K562 (cell line): Measurements from ENCODE around the gene PLAAT5. TPM values are rescaled to one million over a fixed set of nuclear protein-coding genes. Genes with fewer than 3 reads are reported as not detected.

Experiments
- CHD4 ChIP-seq: fragments of 200-600 bp; sonication (generic); IDR thresholded peaks from 3 replicates; pipeline ENCODE4 v1.6.1; 2012; ENCODE audit warnings: low read depth, mild to moderate bottlenecking, mixed read lengths, low read length, inconsistent platforms; ENCODE audit not compliant: insufficient read depth, insufficient replicate concordance, poor library complexity, severe bottlenecking
- CHD7 ChIP-seq: fragments of 200-600 bp; sonication (generic); IDR thresholded peaks from one replicate; pipeline ENCODE4 v1.6.1; 2012; ENCODE audit warnings: mild to moderate bottlenecking, low read depth, low read length, inconsistent platforms
- EGR1 ChIP-seq: fragments of 450-650 bp; conservative IDR thresholded peaks from 2 replicates; pipeline ENCODE4 v1.6.1; 2017; ENCODE audit warnings: mild to moderate bottlenecking
- HDAC3 ChIP-seq: fragments of 450-650 bp; IDR thresholded peaks from 2 replicates; pipeline ENCODE4 v1.6.1; 2018; ENCODE audit warnings: borderline replicate concordance, mild to moderate bottlenecking, moderate library complexity; ENCODE audit not compliant: partially characterized antibody
- SMAD4 ChIP-seq: fragments of 250-450 bp; sonication (Bioruptor Pico); conservative IDR thresholded peaks from 2 replicates; pipeline ENCODE4 v1.8.0; 2021; ENCODE audit warnings: inconsistent platforms, mild to moderate bottlenecking, moderate library complexity
- STAG1 ChIP-seq: sonication (generic); formaldehyde crosslinking; IDR thresholded peaks from 2 replicates; pipeline ENCODE4 v1.5.0; 2020; ENCODE audit warnings: missing genetic modification reagents, borderline replicate concordance
- ZFP36 ChIP-seq: fragments of 150-350 bp; IDR thresholded peaks from 2 replicates; pipeline ENCODE4 v1.6.1; 2018; ENCODE audit warnings: low read length, low read depth; ENCODE audit not compliant: partially characterized antibody
- ZNF175 ChIP-seq: fragments of 200-800 bp; sonication (Bioruptor generic); IDR thresholded peaks from 2 replicates; pipeline ENCODE4 v1.6.1; 2016; ENCODE audit warnings: low read depth, mild to moderate bottlenecking, missing genetic modification characterization, missing compliant biosample characterization
- ZNF197 ChIP-seq: fragments of 200-800 bp; sonication (Bioruptor generic); IDR thresholded peaks from 2 replicates; pipeline ENCODE4 v1.6.1; 2016; ENCODE audit warnings: low read depth, missing genetic modification characterization, missing compliant biosample characterization
- ZNF592 ChIP-seq: fragments of 450-650 bp; IDR thresholded peaks from 2 replicates; pipeline ENCODE4 v1.6.1; 2017; ENCODE audit warnings: antibody characterized with exemption, mild to moderate bottlenecking
- polyA plus RNA-seq, 8 experiments: library from polyadenylated mRNA; depleted of rRNA in 4 of 8; stranded (reverse) in 5 of 8; unstranded in 3 of 8; fragments of >200 nt; fragmentation: Nextera tagmentation in 2 of 8; fragmentation: Illumina TruSeq in 1 of 8; extraction: Ambion mirVana in 2 of 8; extraction: Trizol in 1 of 8; gene quantifications; 2 replicates each; pipeline versions ENCODE4 v1.2.1 to v1.2.3, GENCODE V29; 2011 to 2014; ENCODE audit warnings: inconsistent platforms in 1 of 8, missing spikeins in 1 of 8
- total RNA-seq, 7 experiments: library from RNA; depleted of rRNA in 6 of 7; stranded (reverse); fragments of >200 nt in 6 of 7; fragmentation: Illumina TruSeq in 2 of 7; extraction: Trizol in 2 of 7; gene quantifications; 2 replicates each; pipeline versions ENCODE4 v1.2.1 to v1.2.3, GENCODE V29; 2011 to 2021; ENCODE audit warnings: low replicate concordance in 1 of 7
- TF ChIP-seq, protein P1 (sequence below): sonication (generic); IDR thresholded peaks from 2 replicates; pipeline ENCODE4 v1.6.1; 2016

Gene PLAAT5
- total and polyA plus RNA-seq, 9 of the 15 experiments (the other 6 are each of a cell fraction or from before 2014, with no cell fraction given): not detected

- TF ChIP-seq ZNF592 (no peak; the same call in 1 of the 2 replicates), SMAD4 (CRISPR knock-in tag) (peak; percentile 56), HDAC3 (peak; percentile 73), CHD4 (no peak), ZNF197 (CRISPR knock-in tag) (no peak), EGR1 (no peak), CHD7 (no peak), STAG1 (CRISPR knock-in tag) (no peak), ZFP36 (peak; percentile 39), ZNF175 (CRISPR knock-in tag) (no peak)
- TF ChIP-seq, protein P1, sequence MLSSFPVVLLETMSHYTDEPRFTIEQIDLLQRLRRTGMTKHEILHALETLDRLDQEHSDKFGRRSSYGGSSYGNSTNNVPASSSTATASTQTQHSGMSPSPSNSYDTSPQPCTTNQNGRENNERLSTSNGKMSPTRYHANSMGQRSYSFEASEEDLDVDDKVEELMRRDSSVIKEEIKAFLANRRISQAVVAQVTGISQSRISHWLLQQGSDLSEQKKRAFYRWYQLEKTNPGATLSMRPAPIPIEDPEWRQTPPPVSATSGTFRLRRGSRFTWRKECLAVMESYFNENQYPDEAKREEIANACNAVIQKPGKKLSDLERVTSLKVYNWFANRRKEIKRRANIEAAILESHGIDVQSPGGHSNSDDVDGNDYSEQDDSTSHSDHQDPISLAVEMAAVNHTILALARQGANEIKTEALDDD: peak; percentile 83
Observed at GRCh38 chr11:63517156-63517555, 26.2 kb upstream of the PLAAT5 start (continued).
